Psoas muscle (tissue), 8 donors: Measurements from ENCODE around the gene HOPX. TPM values are rescaled to one million over a fixed set of nuclear protein-coding genes. Genes with fewer than 3 reads are reported as not detected.

Experiments used
- ATAC-seq, 4 donors: fragments of 200-7000 bp; cut with Tn5 transposase; one replicate each; pipeline ENCODE4 v1.9.1; 2020; ENCODE audit warnings: moderate library complexity in 3 of 4, mild to moderate bottlenecking in 2 of 4
- DNase-seq, 2 donors: peaks; one replicate each; pipeline ENCODE4 v3.0.0-alpha.2; 2020
- H3K27ac ChIP-seq: fragments of 200-600 bp; one replicate; pipeline ENCODE4 v1.8.0; 2022
- H3K27me3 ChIP-seq, 3 donors: fragments of 200-600 bp in 1 of 3; one replicate each; pipeline versions ENCODE4 v1.6.1 to v1.8.0; 2013 to 2022; ENCODE audit warnings: low read length in 2 of 3, mild to moderate bottlenecking in 2 of 3, moderate library complexity in 1 of 3; ENCODE audit not compliant: insufficient read depth in 3 of 3
- H3K36me3 ChIP-seq, 2 donors: fragments of 200-600 bp in 1 of 2; one replicate each; pipeline versions ENCODE4 v1.6.1 to v1.8.0; 2013 to 2022; ENCODE audit warnings: low read depth in 1 of 2, mild to moderate bottlenecking in 1 of 2, moderate library complexity in 1 of 2; ENCODE audit not compliant: insufficient read depth in 1 of 2
- H3K4me1 ChIP-seq: fragments of 200-600 bp; one replicate; pipeline ENCODE4 v1.8.0; 2022
- H3K4me3 ChIP-seq: fragments of 200-600 bp; one replicate; pipeline ENCODE4 v1.8.0; 2022; ENCODE audit warnings: mild to moderate bottlenecking
- H3K9me3 ChIP-seq: fragments of 200-600 bp; one replicate; pipeline ENCODE4 v1.8.0; 2022
- CTCF ChIP-seq: fragments of 200-600 bp; IDR thresholded peaks from one replicate; pipeline ENCODE4 v1.8.0; 2022; ENCODE audit warnings: antibody characterized with exemption
- WGBS, 3 donors: extraction: QIAGEN DNeasy Blood & Tissue Kit; methylation state at CpG; one replicate each; pipeline versions ENCODE4 v1.1.6 to v1.1.7; 2013; 5-methylcytosine and 5-hydroxymethylcytosine counted together
- intact Hi-C, 2 donors: fragments of 100-400 bp; cut with DNase I; formaldehyde crosslinking; loops; one replicate each; pipeline versions ENCODE4 v1.11.0 to v1.14.2; 2022
- polyA plus RNA-seq, 3 donors: library from polyadenylated mRNA; stranded (reverse); fragments of 200-250 nt; gene quantifications; one replicate each; pipeline ENCODE4 v1.2.3, GENCODE V29; 2013
- total RNA-seq, 4 donors: library from RNA; stranded (reverse); fragmentation: NEBNext Ultra II Directional in 2 of 4; extraction: Animal tissue kit (Norgen Biotek cat#: 25700) in 2 of 4; gene quantifications; one replicate each; pipeline versions ENCODE4 v1.2.1 to v1.2.4, GENCODE V29; 2021 to 2023
- donor health status: healthy with polysubstance abuse.
- donor health status: DM: no; HTN: no; CAD: no; lungs with moderate emphysema.
- donor health status: Bipolar disorder and iron deficiency.
- donor health status: healthy.
- donor health status: DM: yes; HTN: yes; CAD: no.
- donor health status: DM: no; HTN: no; CAD: no.
- donor health status: DM: no; HTN: no; CAD: no.
- donor health status: DM: yes; HTN: yes; CAD: no.

Gene HOPX
- total and polyA plus RNA-seq, 7 donors = 4.0 to 9.8 (median 5.9) TPM

- 97% methylated on average over 1 of the region's 1 CpG for WGBS, 3 donors
- peaks cover 17% of the 10 kb centered on the region for H3K4me1 ChIP-seq
- no peak overlapping the region for H3K4me3 ChIP-seq
- intact Hi-C loops = loop anchor here (10.0 kb wide), 1 partner anchor 76 kb away; no protein-coding TSS in a partner anchor
- no peak for DNase-seq
- no peaks in the 10 kb centered on the region for H3K36me3 ChIP-seq
- ATAC-seq = no peak
- no peaks in the 10 kb centered on the region for H3K9me3 ChIP-seq
- H3K27me3 ChIP-seq = no peaks in the 10 kb centered on the region
- no peak for TF ChIP-seq CTCF
- H3K27ac ChIP-seq = no peak overlapping the region
Observed at GRCh38 chr4:56651056-56651350, 30.1 kb downstream of the HOPX start.

- H3K9me3 ChIP-seq = no peaks in the 10 kb centered on the region
- no peak for DNase-seq
- no peak for ATAC-seq
- no peak for TF ChIP-seq CTCF
- H3K27me3 ChIP-seq = no peaks in the 10 kb centered on the region
- H3K36me3 ChIP-seq = no peaks in the 10 kb centered on the region
- 77 to 93% (median 81%) methylated on average over 6 of the region's 6 CpGs for WGBS, 3 donors
- intact Hi-C loops = loop anchor here (10.0 kb wide), 1 partner anchor 76 kb away; no protein-coding TSS in a partner anchor
- H3K4me3 ChIP-seq = no peak overlapping the region
- no peak overlapping the region for H3K27ac ChIP-seq
- peaks cover 17% of the 10 kb centered on the region for H3K4me1 ChIP-seq
Observed at GRCh38 chr4:56650262-56651055, 30.6 kb downstream of the HOPX start.

GRCh38 chr4:56649445-56650261 is 31.4 kb downstream of the HOPX start:
- H3K27me3 ChIP-seq = no peaks in the 10 kb centered on the region
- H3K9me3 ChIP-seq = no peaks in the 10 kb centered on the region
- intact Hi-C loops = loop anchor here (10.0 kb wide), 1 partner anchor 75 kb away; no protein-coding TSS in a partner anchor
- WGBS, 3 donors = 83 to 88% (median 86%) methylated on average over 5 of the region's 5 CpGs
- ATAC-seq = no peak
- no peak for DNase-seq
- H3K4me3 ChIP-seq = no peak overlapping the region
- peaks cover 13% of the 10 kb centered on the region for H3K4me1 ChIP-seq
- H3K36me3 ChIP-seq = no peaks in the 10 kb centered on the region
- no peak overlapping the region for H3K27ac ChIP-seq
- no peak for TF ChIP-seq CTCF

- Histone ChIP-seq H3K27ac (no peak overlapping the region), H3K36me3 (no peaks in the 10 kb centered on the region), H3K4me3 (no peak overlapping the region), H3K27me3 (no peaks in the 10 kb centered on the region), H3K9me3 (no peaks in the 10 kb centered on the region), H3K4me1 (peaks cover 4% of the 10 kb centered on the region)
- ATAC-seq = no peak
- intact Hi-C loops = no loop called here
- TF ChIP-seq CTCF = no peak
- no peak for DNase-seq
Observed at GRCh38 chr4:56648824-56649151, 32.3 kb downstream of the HOPX start.
